Measurements from ENCODE around the gene RBPMS2. TPM values are rescaled to one million over a fixed set of nuclear protein-coding genes. Genes with fewer than 3 reads are reported as not detected.

RBPMS2 gene
- total RNA-seq, 2 donors from 2014 or later: 2.3 to 14.0 TPM

GRCh38 chr15:64760056-64760455 lies 15.3 kb downstream of the RBPMS2 start:
- intact Hi-C loops (cut with DNase I): no loop called here
- WGBS: 82% methylated on average over 8 of the region's 8 CpGs
- Histone ChIP-seq H3K27me3 (replicated peaks; ENCODE audit: insufficient read depth) (no peaks in the 10 kb centered on the region), H3K27ac (no peak overlapping the region), H3K4me3 (no peak overlapping the region), H3K9me3 (no peaks in the 10 kb centered on the region), H3K36me3 (no peaks in the 10 kb centered on the region), H3K4me1 (replicated peaks) (no peaks in the 10 kb centered on the region)
- TF ChIP-seq POLR2A (IDR thresholded peaks at IDR 0.05): no peak
- TF ChIP-seq POLR2AphosphoS5 (IDR thresholded peaks at IDR 0.05): no peak
- no peak for TF ChIP-seq CTCF (IDR thresholded peaks at IDR 0.05)
- DNase-seq (ENCODE audit: low spot score): no peak

GRCh38 chr15:64755427-64755940 lies 19.9 kb downstream of the RBPMS2 start:
- intact Hi-C loops (cut with DNase I): no loop called here
- H3K27ac ChIP-seq: no peak overlapping the region
- no peaks in the 10 kb centered on the region for H3K36me3 ChIP-seq
- H3K27me3 ChIP-seq (replicated peaks; ENCODE audit: insufficient read depth): no peaks in the 10 kb centered on the region
- no peaks in the 10 kb centered on the region for H3K9me3 ChIP-seq
- TF ChIP-seq POLR2A (IDR thresholded peaks at IDR 0.05) (no peak), CTCF (IDR thresholded peaks at IDR 0.05) (no peak), POLR2AphosphoS5 (IDR thresholded peaks at IDR 0.05) (no peak)
- WGBS: 87% methylated on average over 10 of the region's 10 CpGs
- no peak overlapping the region for H3K4me3 ChIP-seq
- no peak for DNase-seq (ENCODE audit: low spot score)
- H3K4me1 ChIP-seq (replicated peaks): no peaks in the 10 kb centered on the region

- Histone ChIP-seq H3K36me3 (no peaks in the 10 kb centered on the region), H3K4me1 (replicated peaks) (no peaks in the 10 kb centered on the region), H3K9me3 (no peaks in the 10 kb centered on the region), H3K4me3 (no peak overlapping the region), H3K27me3 (replicated peaks; ENCODE audit: insufficient read depth) (no peaks in the 10 kb centered on the region), H3K27ac (no peak overlapping the region)
- DNase-seq (ENCODE audit: low spot score): no peak
- intact Hi-C loops (cut with DNase I): no loop called here
- no peak for TF ChIP-seq POLR2AphosphoS5 (IDR thresholded peaks at IDR 0.05)
- WGBS: 77% methylated on average over 14 of the region's 14 CpGs
Measured at GRCh38 chr15:64754663-64755426, 20.5 kb downstream of the RBPMS2 start.

- Histone ChIP-seq H3K36me3 (no peaks in the 10 kb centered on the region), H3K27me3 (replicated peaks; ENCODE audit: insufficient read depth) (no peaks in the 10 kb centered on the region), H3K27ac (no peak overlapping the region), H3K4me1 (replicated peaks) (no peaks in the 10 kb centered on the region), H3K9me3 (no peaks in the 10 kb centered on the region), H3K4me3 (no peak overlapping the region)
- 87% methylated on average over 16 of the region's 16 CpGs for WGBS
- intact Hi-C loops (cut with DNase I): no loop called here
- TF ChIP-seq POLR2A (IDR thresholded peaks at IDR 0.05): no peak
- DNase-seq (ENCODE audit: low spot score): no peak
Measured at GRCh38 chr15:64753480-64754185, 21.8 kb downstream of the RBPMS2 start.

GRCh38 chr15:64751464-64751863 lies 23.9 kb downstream of the RBPMS2 start:
- DNase-seq (ENCODE audit: low spot score): no peak
- WGBS: 91% methylated on average over 13 of the region's 13 CpGs
- Histone ChIP-seq H3K27me3 (replicated peaks; ENCODE audit: insufficient read depth) (no peaks in the 10 kb centered on the region), H3K4me3 (no peak overlapping the region), H3K36me3 (no peaks in the 10 kb centered on the region), H3K27ac (no peak overlapping the region), H3K4me1 (replicated peaks) (no peaks in the 10 kb centered on the region), H3K9me3 (no peaks in the 10 kb centered on the region)
- no peak for TF ChIP-seq CTCF (IDR thresholded peaks at IDR 0.05)
- TF ChIP-seq POLR2A (IDR thresholded peaks at IDR 0.05): no peak
- TF ChIP-seq POLR2AphosphoS5 (IDR thresholded peaks at IDR 0.05): no peak
- intact Hi-C loops (cut with DNase I): no loop called here

Measured in prostate gland (tissue), 2 donors.